ENCODE results near the gene SYNGR2. TPM values are rescaled to one million over a fixed set of nuclear protein-coding genes. Genes with fewer than 3 reads are reported as not detected.

Gene SYNGR2
- total and polyA plus RNA-seq, 9 of the 15 experiments (the other 6 are each of a cell fraction or from before 2014, with no cell fraction given) = 1.4 to 173 (median 87.8) TPM

DNA sequence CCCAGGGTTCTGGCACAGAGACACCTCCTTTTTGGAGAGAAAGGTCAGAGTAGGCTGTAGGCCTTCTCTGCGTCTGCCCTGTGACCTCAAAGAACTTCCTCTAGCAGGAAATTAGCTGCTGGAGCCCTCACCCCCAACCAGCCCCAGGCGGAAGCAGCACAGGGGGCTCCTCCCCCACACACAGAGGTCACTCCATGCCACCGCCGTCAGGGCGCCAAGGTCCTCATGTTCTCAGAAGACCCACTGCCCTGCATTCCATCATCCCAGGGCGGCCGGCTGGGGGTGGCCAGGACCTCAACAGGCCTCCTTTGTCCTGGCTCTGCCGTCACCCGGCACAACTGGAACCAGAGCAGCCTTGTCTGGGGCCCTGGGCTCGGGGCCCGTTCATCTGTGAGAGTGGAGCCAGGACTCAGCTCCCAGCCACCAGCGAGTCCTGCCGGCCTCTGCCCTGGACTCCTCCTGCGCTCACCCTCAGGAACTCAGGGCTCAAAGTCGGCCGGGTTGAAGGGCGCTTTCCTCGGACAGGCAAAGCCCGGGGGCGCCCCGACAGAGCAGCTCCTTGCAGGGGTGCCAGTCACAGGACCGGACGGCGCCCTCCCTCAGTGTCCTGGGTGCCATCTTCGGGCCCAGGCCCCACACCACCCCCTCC lies 41.0 kb upstream of the SYNGR2 start (continued):
- TF ChIP-seq, protein P1, sequence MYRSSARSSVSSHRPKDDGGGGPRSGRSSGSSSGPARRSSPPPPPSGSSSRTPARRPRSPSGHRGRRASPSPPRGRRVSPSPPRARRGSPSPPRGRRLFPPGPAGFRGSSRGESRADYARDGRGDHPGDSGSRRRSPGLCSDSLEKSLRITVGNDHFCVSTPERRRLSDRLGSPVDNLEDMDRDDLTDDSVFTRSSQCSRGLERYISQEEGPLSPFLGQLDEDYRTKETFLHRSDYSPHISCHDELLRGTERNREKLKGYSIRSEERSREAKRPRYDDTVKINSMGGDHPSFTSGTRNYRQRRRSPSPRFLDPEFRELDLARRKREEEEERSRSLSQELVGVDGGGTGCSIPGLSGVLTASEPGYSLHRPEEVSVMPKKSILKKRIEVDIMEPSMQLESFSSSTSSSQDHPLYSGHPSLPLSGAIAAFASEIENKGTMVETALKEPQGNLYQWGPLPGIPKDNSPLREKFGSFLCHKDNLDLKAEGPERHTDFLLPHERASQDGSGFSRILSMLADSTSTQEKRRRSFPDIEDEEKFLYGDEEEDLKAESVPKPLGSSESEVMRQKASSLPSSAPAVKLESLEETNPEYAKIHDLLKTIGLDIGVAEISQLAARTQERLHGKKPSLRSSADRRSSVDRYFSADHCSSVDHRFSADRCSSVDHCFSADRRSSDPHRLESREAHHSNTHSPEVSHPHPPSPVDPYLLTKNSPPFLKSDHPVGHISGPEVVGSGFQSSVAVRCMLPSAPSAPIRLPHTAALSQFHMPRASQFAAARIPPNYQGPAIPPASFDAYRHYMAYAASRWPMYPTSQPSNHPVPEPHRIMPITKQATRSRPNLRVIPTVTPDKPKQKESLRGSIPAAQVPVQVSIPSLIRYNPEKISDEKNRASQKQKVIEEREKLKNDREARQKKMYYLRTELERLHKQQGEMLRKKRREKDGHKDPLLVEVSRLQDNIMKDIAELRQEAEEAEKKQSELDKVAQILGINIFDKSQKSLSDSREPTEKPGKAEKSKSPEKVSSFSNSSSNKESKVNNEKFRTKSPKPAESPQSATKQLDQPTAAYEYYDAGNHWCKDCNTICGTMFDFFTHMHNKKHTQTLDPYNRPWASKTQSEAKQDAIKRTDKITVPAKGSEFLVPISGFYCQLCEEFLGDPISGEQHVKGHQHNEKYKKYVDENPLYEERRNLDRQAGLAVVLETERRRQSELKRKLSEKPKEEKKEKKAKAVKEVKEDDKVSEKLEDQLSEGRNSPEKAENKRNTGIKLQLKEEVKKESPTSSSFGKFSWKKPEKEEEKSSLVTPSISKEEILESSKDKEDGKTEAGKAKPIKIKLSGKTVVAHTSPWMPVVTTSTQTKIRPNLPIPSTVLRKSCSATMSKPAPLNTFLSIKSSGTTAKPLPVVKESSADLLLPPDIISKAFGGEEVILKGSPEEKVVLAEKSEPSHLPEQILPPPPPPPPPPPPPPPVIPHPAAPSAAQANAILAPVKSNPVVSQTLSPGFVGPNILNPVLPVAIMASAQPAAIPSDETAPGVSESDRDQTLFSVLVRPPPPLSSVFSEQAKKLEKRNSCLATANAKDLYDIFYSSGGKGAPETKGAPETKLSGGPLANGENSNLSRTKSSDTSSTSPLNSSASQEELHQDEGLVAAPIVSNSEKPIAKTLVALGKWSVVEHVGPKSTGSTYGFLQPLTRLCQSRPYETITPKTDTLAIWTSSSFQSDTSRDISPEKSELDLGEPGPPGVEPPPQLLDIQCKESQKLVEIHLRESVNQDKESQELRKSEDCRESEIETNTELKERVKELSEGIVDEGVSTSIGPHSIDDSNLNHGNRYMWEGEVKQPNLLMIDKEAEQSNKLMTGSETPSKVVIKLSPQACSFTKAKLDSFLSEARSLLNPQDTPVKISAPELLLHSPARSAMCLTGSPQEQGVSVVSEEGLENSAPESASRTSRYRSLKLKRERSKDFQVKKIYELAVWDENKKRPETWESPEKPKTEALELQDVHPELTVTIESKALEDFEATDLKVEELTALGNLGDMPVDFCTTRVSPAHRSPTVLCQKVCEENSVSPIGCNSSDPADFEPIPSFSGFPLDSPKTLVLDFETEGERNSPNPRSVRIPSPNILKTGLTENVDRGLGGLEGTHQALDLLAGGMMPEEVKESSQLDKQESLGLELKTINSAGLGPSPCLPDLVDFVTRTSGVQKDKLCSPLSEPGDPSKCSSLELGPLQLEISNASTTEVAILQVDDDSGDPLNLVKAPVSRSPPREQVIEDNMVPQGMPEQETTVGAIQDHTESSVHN (IDR thresholded peaks at IDR 0.05; ENCODE audit: borderline replicate concordance in 1 of 2, low read depth in 1 of 2) = no peak
- peak; percentile 33; the same call in 1 of the 2 replicates for TF ChIP-seq PHF8 (IDR thresholded peaks at IDR 0.05; ENCODE audit: borderline replicate concordance, low read length)
- no peak for TF ChIP-seq CSDE1 (IDR thresholded peaks at IDR 0.05)
- TF ChIP-seq ZNF274 (IDR thresholded peaks at IDR 0.05; ENCODE audit: borderline replicate concordance, low read depth, low read length) = no peak
- TF ChIP-seq L3MBTL2 (IDR thresholded peaks at IDR 0.05) = 0 out of 2 replicates have a peak, but pooled peaks have one; percentile 21
- TF ChIP-seq ZNF561 (CRISPR knock-in tag; conservative IDR thresholded peaks at IDR 0.05) = no peak
- no peak for TF ChIP-seq ZNF3 (CRISPR knock-in tag; IDR thresholded peaks at IDR 0.05)
- TF ChIP-seq, protein P2, sequence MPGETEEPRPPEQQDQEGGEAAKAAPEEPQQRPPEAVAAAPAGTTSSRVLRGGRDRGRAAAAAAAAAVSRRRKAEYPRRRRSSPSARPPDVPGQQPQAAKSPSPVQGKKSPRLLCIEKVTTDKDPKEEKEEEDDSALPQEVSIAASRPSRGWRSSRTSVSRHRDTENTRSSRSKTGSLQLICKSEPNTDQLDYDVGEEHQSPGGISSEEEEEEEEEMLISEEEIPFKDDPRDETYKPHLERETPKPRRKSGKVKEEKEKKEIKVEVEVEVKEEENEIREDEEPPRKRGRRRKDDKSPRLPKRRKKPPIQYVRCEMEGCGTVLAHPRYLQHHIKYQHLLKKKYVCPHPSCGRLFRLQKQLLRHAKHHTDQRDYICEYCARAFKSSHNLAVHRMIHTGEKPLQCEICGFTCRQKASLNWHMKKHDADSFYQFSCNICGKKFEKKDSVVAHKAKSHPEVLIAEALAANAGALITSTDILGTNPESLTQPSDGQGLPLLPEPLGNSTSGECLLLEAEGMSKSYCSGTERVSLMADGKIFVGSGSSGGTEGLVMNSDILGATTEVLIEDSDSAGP (CRISPR knock-in tag; IDR thresholded peaks at IDR 0.05) = no peak
- peak; percentile 57; the same call in 1 of the 2 replicates for TF ChIP-seq POLR2AphosphoS5 (IDR thresholded peaks at IDR 0.05; ENCODE audit: control insufficient read depth, insufficient read depth, low read depth, low read length)
- TF ChIP-seq ZNF699 (CRISPR knock-in tag; IDR thresholded peaks at IDR 0.05; ENCODE audit: insufficient replicate concordance) = no peak
- TF ChIP-seq ZNF384 (IDR thresholded peaks at IDR 0.05; ENCODE audit: low read depth, low read length) = no peak
- TF ChIP-seq TAF1 (IDR thresholded peaks at IDR 0.05; ENCODE audit: control insufficient read depth, extremely low read depth, insufficient read depth, low read length, severe bottlenecking) = peak; percentile 56
- peak; percentile 80 for TF ChIP-seq RBFOX2 (IDR thresholded peaks at IDR 0.05; ENCODE audit: low read depth, low read length)
- TF ChIP-seq EP300 (IDR thresholded peaks at IDR 0.05; ENCODE audit: low read length) = peak; percentile 75; the same call in 1 of the 2 replicates
- TF ChIP-seq, protein P3, sequence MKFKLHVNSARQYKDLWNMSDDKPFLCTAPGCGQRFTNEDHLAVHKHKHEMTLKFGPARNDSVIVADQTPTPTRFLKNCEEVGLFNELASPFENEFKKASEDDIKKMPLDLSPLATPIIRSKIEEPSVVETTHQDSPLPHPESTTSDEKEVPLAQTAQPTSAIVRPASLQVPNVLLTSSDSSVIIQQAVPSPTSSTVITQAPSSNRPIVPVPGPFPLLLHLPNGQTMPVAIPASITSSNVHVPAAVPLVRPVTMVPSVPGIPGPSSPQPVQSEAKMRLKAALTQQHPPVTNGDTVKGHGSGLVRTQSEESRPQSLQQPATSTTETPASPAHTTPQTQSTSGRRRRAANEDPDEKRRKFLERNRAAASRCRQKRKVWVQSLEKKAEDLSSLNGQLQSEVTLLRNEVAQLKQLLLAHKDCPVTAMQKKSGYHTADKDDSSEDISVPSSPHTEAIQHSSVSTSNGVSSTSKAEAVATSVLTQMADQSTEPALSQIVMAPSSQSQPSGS (CRISPR knock-in tag; IDR thresholded peaks at IDR 0.05) = no peak
- TF ChIP-seq HNRNPK (IDR thresholded peaks at IDR 0.05; ENCODE audit: low read depth, low read length, poor library complexity, severe bottlenecking) = no peak

Measured in K562 (cell line).